ENCODE data around the gene TCF7L2.

The TCF7L2 gene

GRCh38 chr10:113003052-113003451 is 53.0 kb downstream of the TCF7L2 start:
- Mint-ChIP-seq H3K27me3 (peaks cover 9% of the 10 kb centered on the region), H3K4me1 (no peaks in the 10 kb centered on the region), H3K4me3 (no peak overlapping the region), H3K36me3 (no peaks in the 10 kb centered on the region), H3K27ac (no peak overlapping the region), H3K9me3 (no peaks in the 10 kb centered on the region)
- DNase-seq (ENCODE audit: low spot score in 2 of 2) (no peak), ATAC-seq (ENCODE audit: low read depth) (no peak)

- Mint-ChIP-seq H3K4me3 (no peak overlapping the region), H3K27ac (no peak overlapping the region), H3K9me3 (no peaks in the 10 kb centered on the region), H3K27me3 (peaks cover 9% of the 10 kb centered on the region), H3K36me3 (no peaks in the 10 kb centered on the region), H3K4me1 (no peaks in the 10 kb centered on the region)
- ATAC-seq (ENCODE audit: low read depth) (no peak), DNase-seq (ENCODE audit: low spot score in 2 of 2) (no peak)
Observed at GRCh38 chr10:113004069-113004618, 54.1 kb downstream of the TCF7L2 start.

GRCh38 chr10:113005380-113005779 is 55.3 kb downstream of the TCF7L2 start:
- H3K9me3 Mint-ChIP-seq, result no peaks in the 10 kb centered on the region

GRCh38 chr10:113006656-113007342 is 56.8 kb downstream of the TCF7L2 start:
- H3K4me1 Mint-ChIP-seq, result no peaks in the 10 kb centered on the region
- no peaks in the 10 kb centered on the region for H3K9me3 Mint-ChIP-seq
- no peak overlapping the region for H3K27ac Mint-ChIP-seq
- H3K36me3 Mint-ChIP-seq, result no peaks in the 10 kb centered on the region
- peaks cover 9% of the 10 kb centered on the region for H3K27me3 Mint-ChIP-seq
- no peak overlapping the region for H3K4me3 Mint-ChIP-seq
- ATAC-seq (ENCODE audit: low read depth), result no peak
- DNase-seq (ENCODE audit: low spot score in 2 of 2), result no peak

More at GRCh38 chr10:113005380-113005779, 55.3 kb downstream of the TCF7L2 start:
- H3K27me3 Mint-ChIP-seq, result peaks cover 9% of the 10 kb centered on the region
- DNase-seq (ENCODE audit: low spot score in 2 of 2) (no peak), ATAC-seq (ENCODE audit: low read depth) (no peak)
- no peaks in the 10 kb centered on the region for H3K36me3 Mint-ChIP-seq
- no peak overlapping the region for H3K4me3 Mint-ChIP-seq
- no peak overlapping the region for H3K27ac Mint-ChIP-seq
- H3K4me1 Mint-ChIP-seq, result no peaks in the 10 kb centered on the region

- H3K36me3 Mint-ChIP-seq, result no peaks in the 10 kb centered on the region
Observed at GRCh38 chr10:113007343-113007771, 57.3 kb downstream of the TCF7L2 start.

GRCh38 chr10:113007821-113008220 is 57.8 kb downstream of the TCF7L2 start:
- Mint-ChIP-seq H3K36me3 (no peaks in the 10 kb centered on the region), H3K27me3 (peaks cover 9% of the 10 kb centered on the region), H3K9me3 (peaks cover 3% of the 10 kb centered on the region), H3K4me1 (no peaks in the 10 kb centered on the region), H3K4me3 (no peak overlapping the region), H3K27ac (no peak overlapping the region)
- no peak for DNase-seq (ENCODE audit: low spot score in 2 of 2)
- ATAC-seq (ENCODE audit: low read depth), result no peak

More at GRCh38 chr10:113007343-113007771, 57.3 kb downstream of the TCF7L2 start:
- H3K9me3 Mint-ChIP-seq, result peaks cover 3% of the 10 kb centered on the region
- H3K4me1 Mint-ChIP-seq, result no peaks in the 10 kb centered on the region
- no peak overlapping the region for H3K27ac Mint-ChIP-seq
- H3K4me3 Mint-ChIP-seq, result no peak overlapping the region
- ATAC-seq (ENCODE audit: low read depth) (no peak), DNase-seq (ENCODE audit: low spot score in 2 of 2) (no peak)
- peaks cover 9% of the 10 kb centered on the region for H3K27me3 Mint-ChIP-seq

GRCh38 chr10:113011592-113012374 is 61.7 kb downstream of the TCF7L2 start:
- DNase-seq (ENCODE audit: low spot score in 2 of 2), result no peak
- Mint-ChIP-seq H3K27me3 (peaks cover 8% of the 10 kb centered on the region), H3K4me3 (no peak overlapping the region), H3K36me3 (no peaks in the 10 kb centered on the region), H3K27ac (no peak overlapping the region), H3K9me3 (peaks cover 3% of the 10 kb centered on the region), H3K4me1 (no peaks in the 10 kb centered on the region)
- ATAC-seq (ENCODE audit: low read depth), result no peak

- Mint-ChIP-seq H3K36me3 (no peaks in the 10 kb centered on the region), H3K9me3 (peaks cover 3% of the 10 kb centered on the region), H3K27me3 (peaks cover 5% of the 10 kb centered on the region), H3K4me1 (no peaks in the 10 kb centered on the region), H3K4me3 (no peak overlapping the region), H3K27ac (no peak overlapping the region)
- no peak for DNase-seq (ENCODE audit: low spot score in 2 of 2)
- no peak for ATAC-seq (ENCODE audit: low read depth)
Observed at GRCh38 chr10:113015201-113015600, 65.2 kb downstream of the TCF7L2 start.

- H3K4me1 Mint-ChIP-seq, result no peaks in the 10 kb centered on the region
- H3K27me3 Mint-ChIP-seq, result peaks cover 5% of the 10 kb centered on the region
- ATAC-seq (ENCODE audit: low read depth), result no peak
- no peaks in the 10 kb centered on the region for H3K9me3 Mint-ChIP-seq
- no peaks in the 10 kb centered on the region for H3K36me3 Mint-ChIP-seq
- no peak for DNase-seq (ENCODE audit: low spot score in 2 of 2)
- no peak overlapping the region for H3K4me3 Mint-ChIP-seq
- no peak overlapping the region for H3K27ac Mint-ChIP-seq
Observed at GRCh38 chr10:113017376-113017775, 67.3 kb downstream of the TCF7L2 start.

GRCh38 chr10:113018034-113018433 is 68.0 kb downstream of the TCF7L2 start:
- Mint-ChIP-seq H3K4me1 (no peaks in the 10 kb centered on the region), H3K27ac (no peak overlapping the region), H3K4me3 (no peak overlapping the region), H3K27me3 (peaks cover 5% of the 10 kb centered on the region), H3K9me3 (no peaks in the 10 kb centered on the region), H3K36me3 (no peaks in the 10 kb centered on the region)
- no peak for ATAC-seq (ENCODE audit: low read depth)
- no peak for DNase-seq (ENCODE audit: low spot score in 2 of 2)

- no peaks in the 10 kb centered on the region for H3K9me3 Mint-ChIP-seq
- H3K27me3 Mint-ChIP-seq, result peaks cover 5% of the 10 kb centered on the region
- H3K4me3 Mint-ChIP-seq, result no peak overlapping the region
- DNase-seq (ENCODE audit: low spot score in 2 of 2) (no peak), ATAC-seq (ENCODE audit: low read depth) (no peak)
- H3K36me3 Mint-ChIP-seq, result no peaks in the 10 kb centered on the region
- H3K4me1 Mint-ChIP-seq, result no peaks in the 10 kb centered on the region
- H3K27ac Mint-ChIP-seq, result no peak overlapping the region
Observed at GRCh38 chr10:113019096-113019495, 69.0 kb downstream of the TCF7L2 start.

- no peak for DNase-seq (ENCODE audit: low spot score in 2 of 2)
- Mint-ChIP-seq H3K9me3 (no peaks in the 10 kb centered on the region), H3K27me3 (peaks cover 5% of the 10 kb centered on the region), H3K27ac (no peak overlapping the region), H3K36me3 (no peaks in the 10 kb centered on the region), H3K4me3 (no peak overlapping the region), H3K4me1 (no peaks in the 10 kb centered on the region)
- ATAC-seq (ENCODE audit: low read depth), result no peak
Observed at GRCh38 chr10:113019692-113020474, 69.8 kb downstream of the TCF7L2 start.

GRCh38 chr10:113020475-113020753 is 70.4 kb downstream of the TCF7L2 start:
- no peaks in the 10 kb centered on the region for H3K36me3 Mint-ChIP-seq
- no peaks in the 10 kb centered on the region for H3K4me1 Mint-ChIP-seq
- H3K27me3 Mint-ChIP-seq, result peaks cover 5% of the 10 kb centered on the region
- no peak overlapping the region for H3K27ac Mint-ChIP-seq
- no peak overlapping the region for H3K4me3 Mint-ChIP-seq
- DNase-seq (ENCODE audit: low spot score in 2 of 2) (no peak), ATAC-seq (ENCODE audit: low read depth) (no peak)
- H3K9me3 Mint-ChIP-seq, result no peaks in the 10 kb centered on the region

GRCh38 chr10:113020838-113021237 is 70.8 kb downstream of the TCF7L2 start:
- Mint-ChIP-seq H3K27ac (no peak overlapping the region), H3K9me3 (no peaks in the 10 kb centered on the region), H3K4me1 (no peaks in the 10 kb centered on the region), H3K27me3 (peaks cover 5% of the 10 kb centered on the region), H3K4me3 (no peak overlapping the region), H3K36me3 (no peaks in the 10 kb centered on the region)
- DNase-seq (ENCODE audit: low spot score in 2 of 2) (no peak), ATAC-seq (ENCODE audit: low read depth) (no peak)
